Mammary epithelial cell (primary cell): ENCODE data around the gene SLC25A36.

ENCODE experiments used
- CTCF ChIP-seq, 2 donors: IDR thresholded peaks in 1 of 2; conservative IDR thresholded peaks in 1 of 2; 2 replicates each; pipeline ENCODE4 v1.5.1; 2011 to 2012; ENCODE audit warnings: inconsistent platforms in 2 of 2, low read length in 2 of 2, mild to moderate bottlenecking in 2 of 2, control low read depth in 1 of 2, low read depth in 1 of 2; ENCODE audit not compliant: insufficient read depth in 1 of 2; ENCODE audit errors: extremely low read depth in 1 of 2
- EZH2 ChIP-seq: IDR thresholded peaks from 2 replicates; pipeline ENCODE4 v1.6.1; 2012; ENCODE audit warnings: low read length, inconsistent platforms, borderline replicate concordance

- no peak for TF ChIP-seq EZH2
- TF ChIP-seq CTCF (conservative IDR thresholded peaks at IDR 0.05 in 1 of 2, IDR thresholded peaks at IDR 0.05 in 1 of 2; ENCODE audit: extremely low read depth in 1 of 2, insufficient read depth in 1 of 2, low read depth in 1 of 2, low read length in 2 of 2) = no peak
Measured at GRCh38 chr3:140941090-140941433, 574 bp upstream of the SLC25A36 start.
